Hypothalamus (tissue), 51 donors: ENCODE measurements around the gene TUBGCP3.
A peak's percentile ranks its signal among the peaks of the same experiment; 100 is the strongest.

Experiments
- DNase-seq, 51 donors: peaks; one replicate each; lab custom pipeline; 2025; lab: John Stamatoyannopoulos, UW

Gene TUBGCP3

DNA sequence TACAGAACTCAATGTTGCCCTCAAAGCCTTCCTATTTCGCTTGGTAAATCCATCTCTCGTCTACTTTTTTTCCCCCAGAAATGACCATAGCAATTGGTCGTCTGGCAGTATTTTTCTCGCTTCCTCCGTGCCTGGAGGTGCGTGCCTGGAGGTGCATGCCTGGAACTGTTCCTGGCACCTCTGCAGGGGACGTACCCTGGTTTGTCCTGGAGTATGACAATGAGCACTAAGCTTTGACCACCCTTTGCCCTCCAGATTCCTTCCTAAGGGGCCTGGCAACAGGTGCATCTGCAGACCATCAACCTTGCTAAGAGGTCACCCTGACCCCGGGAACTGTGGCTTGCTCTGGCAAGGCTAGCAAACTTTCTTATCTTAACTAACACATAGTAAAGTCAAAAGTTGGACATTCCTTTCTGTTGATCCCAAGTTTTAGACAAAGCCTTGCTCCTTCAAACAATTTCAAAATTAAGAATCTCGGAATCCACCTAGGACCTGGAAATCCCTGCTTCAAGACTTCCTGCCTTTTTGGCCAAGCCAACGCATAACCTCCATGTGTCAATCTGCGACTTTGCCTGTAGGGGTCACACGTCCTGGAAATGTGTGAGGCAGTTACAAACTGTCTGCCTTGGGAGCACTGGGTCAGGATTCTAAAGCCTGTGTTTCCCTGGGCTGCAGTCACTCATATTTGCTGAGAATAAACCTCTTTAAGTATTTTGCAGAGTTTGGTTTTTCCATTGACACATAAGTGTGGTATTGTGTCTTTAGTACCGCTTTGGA lies 28.8 kb upstream of the TUBGCP3 start:
- peak in 3 of 51 donors; percentile 3 to 11 (median 9) for DNase-seq

DNA sequence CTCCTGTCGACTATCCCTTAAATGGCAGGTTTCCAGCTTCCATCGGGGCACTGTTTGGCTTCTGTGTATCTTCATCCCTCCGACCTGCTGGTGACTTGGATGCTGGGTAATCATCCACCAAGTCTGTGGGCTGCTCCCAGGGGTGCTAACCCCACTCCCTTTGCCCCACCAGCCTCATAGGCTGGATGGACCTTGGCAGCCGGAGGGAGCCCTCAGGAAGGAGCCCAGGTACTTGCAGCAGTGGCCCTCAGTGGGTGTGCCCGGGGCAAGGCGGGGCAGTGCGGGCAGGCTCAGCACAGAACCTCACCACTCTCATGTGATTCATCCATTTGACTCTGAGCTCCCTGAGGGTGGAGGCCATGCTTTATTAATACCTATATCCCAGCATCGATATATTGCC lies 27.4 kb upstream of the TUBGCP3 start:
- no peak for DNase-seq

DNA sequence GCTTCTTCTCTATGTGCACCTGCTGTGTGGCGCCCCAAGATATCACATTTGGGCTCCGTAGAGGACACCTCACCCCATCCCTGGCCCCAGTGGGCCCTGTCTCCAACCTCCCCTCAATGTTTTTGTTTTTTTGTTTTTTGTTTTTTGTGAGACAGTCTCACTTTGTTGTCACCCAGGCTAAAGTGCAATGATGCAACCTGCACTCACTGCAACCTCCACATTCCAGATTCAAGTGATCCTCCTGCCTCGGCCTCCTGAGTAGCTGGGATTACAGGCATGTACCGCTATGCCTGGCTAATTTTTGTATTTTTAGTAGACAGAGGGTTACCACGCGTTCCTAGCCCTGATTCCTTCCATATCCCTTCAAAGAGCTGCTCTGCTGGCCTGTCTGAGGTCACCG lies 26.9 kb upstream of the TUBGCP3 start:
- no peak for DNase-seq

DNA sequence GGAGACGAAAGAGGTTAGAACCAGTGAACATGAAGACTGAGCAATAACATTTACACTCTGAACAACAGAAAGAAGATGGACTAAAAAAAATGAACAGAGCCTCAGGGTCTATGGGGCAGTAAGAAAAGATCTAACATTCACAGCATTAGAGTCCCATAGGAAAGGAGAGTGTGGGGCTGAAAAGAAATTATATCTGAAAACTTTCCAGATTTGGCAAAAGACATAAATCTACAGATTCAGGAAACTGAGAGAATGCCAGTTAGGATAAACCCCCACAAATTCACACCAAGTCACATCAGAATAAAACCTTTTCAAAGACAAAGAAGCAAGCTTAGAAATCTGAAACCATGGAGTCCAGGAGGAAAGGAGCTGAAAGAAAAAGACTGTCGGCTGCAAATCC lies 20.3 kb upstream of the TUBGCP3 start:
- no peak for DNase-seq

DNA sequence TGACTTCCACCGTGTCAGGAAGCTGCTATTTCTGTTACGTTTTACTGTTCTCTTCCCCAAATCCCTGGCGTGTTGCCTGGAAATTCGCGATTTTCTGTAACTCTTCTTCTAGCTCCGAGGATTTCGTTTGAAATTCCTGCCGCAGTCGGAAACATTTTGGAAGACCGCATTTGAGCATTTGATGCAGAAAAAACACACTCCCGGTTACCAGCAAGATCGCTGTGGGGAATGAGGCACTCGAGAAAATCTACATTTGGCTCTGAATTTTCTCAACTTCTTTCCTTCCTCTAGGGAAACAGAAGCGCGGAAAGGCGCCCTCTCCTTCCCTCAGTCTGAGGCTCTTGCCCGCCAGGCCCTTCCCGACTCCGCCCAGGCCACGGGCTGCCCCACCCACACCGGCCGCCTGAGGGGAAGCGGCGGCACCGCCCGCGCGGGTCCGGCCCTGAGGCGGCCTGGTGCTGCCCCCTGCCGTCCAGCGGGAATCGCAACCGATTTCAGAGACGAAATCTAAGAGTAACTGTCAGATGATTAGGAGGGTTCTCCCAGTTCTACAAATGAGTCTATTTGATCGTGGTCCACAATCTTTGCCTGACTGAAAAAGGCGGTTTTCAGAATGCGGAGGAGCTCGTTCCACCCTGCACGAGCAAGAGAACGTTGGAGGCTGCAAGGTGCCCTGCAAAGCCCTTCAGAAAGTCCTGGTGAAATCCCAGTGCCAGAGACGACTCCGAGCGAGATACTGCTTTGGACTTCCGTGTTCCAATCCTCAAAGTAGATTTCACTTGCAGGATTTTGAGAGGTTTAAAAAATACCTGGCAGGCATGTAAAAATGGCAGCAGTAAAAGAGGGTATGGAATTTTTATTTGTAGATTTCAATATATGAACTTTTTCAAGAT lies 18.4 kb upstream of the TUBGCP3 start:
- peak in 50 of 51 donors; percentile 22 to 94 (median 80) for DNase-seq

DNA sequence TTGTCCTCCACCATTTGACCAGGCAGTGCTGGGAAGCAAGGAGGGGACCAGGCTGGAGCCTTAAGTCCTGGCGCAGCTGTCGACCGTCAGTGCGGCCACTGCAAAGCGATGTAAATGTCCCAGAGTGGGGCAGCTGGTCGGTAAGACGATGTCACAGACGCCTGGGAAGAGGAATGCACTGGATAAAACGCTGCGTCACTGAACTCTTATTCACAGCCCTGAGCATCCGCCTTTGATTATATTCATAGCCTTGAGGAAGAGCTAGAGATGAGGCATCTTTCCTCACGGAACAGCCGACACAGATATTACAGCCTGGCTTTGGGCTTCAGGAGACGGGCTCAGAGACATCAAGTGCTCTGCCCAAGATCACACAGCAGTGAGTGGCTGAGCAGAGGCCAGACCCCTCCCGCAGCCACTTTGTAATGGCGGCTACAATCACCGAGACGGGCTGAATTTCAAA lies 17.6 kb upstream of the TUBGCP3 start:
- no peak for DNase-seq

DNA sequence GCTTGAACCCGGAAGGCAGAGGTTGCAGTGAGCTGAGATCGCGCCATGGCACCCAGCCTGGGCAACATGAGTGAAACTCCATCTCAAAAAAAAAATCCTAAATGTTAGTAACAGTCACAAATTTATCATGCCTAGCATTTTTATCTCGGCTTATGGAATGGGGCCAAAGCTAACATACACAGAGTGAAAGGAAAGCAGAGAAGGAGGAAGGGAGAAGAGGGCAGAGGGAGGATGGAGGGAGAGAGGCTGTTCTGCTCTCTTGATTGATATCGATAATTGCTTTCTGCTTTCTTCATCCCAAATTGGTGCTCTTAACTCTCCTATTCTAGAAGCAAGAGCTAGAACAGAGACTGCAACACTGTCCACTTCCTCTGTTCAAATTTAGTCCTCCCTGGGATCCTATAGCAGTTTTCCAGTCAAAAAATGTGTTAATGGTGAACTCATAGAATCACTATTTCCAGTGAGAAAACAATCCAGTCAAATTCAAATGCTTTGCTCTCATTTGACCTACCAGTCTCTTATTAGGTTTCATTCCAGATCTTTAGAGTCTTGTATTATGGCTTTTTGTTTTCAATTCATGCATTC lies 15.8 kb upstream of the TUBGCP3 start:
- DNase-seq: no peak

DNA sequence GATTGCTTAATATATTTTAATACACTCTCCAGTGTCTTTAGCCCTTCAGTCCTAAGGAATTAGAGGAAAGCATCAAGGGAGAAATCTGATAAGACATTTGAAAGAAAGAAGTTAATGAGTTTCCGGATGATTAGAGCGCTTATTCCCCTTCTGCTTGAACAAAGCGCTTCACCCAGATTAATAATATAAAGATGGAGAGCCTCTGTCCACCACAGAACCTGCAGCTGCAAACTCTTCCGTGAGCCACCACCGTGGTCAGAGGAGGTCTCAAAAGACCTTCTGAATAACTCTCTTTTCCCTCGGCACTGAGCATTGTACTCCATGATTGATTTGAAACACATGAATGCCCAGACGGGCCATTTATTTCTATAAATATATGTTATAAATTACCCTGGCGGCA lies 14.2 kb upstream of the TUBGCP3 start:
- DNase-seq: no peak

DNA sequence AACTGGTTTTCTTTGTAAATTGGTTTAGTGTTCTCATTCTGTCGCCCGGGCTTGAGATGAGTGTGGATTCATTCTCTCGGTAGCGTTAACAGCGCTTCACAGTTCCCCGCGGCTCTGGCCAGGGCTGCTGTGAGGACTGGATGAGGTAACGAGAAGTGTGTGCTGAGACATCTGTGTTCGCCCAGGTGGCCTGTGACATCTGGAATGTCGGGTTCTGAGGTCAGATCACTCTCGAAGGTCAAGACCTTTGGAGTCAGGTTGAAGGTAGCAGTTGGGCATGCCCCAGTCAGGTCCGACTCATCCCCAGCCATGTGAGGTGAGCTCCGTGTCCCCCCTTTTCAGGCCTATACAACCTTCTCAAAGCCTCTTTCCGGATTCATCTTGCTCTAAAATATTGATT lies 13.4 kb upstream of the TUBGCP3 start:
- no peak for DNase-seq

DNA sequence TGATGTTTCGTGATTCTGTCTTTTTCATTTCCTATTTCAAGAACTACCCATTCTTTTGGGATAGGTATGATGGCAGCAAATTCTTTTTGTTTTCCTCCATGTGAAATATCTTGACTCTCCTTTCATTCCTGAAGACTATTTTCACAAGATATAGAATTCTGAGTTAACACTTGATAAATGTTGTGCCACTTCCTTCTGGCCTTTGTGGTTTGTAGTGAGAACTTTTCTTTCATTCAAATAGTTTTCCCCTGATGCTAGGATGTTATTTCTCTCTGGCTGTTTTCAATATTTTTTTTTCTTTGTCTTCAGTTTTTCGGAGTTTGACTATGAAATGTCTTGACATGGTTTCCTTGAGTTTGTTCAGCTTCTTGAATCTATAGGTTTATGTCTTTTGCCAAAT lies 8.3 kb upstream of the TUBGCP3 start:
- DNase-seq: no peak

DNA sequence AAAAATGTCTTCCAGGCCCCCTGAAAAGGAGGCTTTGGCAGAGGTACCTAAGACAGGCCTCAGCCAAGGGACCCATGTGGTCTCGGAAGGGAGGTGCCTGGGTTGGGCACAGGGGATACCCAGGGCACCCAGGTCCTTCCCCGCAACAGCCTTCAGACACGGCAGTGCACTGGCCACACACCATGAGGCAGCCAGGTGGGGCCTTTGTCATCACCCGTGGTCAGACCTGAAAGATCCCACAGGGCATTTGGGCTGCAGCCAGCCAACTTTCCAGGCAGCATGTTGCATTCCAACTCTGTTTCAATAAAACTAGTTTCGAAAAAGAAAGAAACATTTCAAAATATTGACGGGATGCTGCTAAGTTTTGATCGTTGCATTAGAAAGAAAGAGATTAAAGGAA lies 4.7 kb upstream of the TUBGCP3 start:
- no peak for DNase-seq

DNA sequence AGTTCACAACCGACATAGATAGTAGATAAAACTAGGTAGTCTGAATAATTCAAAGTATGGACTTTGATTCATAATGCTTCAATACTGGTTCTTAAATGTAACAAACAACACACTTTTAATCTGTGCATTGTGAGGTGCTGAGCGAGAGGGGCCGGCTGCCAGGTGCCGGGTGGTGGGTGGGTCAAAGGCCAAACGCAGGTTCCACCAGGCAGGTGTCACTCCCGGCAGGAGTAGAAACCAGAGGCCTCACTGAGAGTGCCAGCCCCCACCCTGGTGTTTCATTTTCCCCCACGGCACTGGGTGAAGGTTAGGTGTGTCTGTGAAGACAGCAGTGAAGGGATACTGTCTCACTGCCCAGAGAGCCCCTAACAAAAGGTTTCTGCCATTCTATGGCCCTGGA lies 4.2 kb upstream of the TUBGCP3 start:
- no peak for DNase-seq

DNA sequence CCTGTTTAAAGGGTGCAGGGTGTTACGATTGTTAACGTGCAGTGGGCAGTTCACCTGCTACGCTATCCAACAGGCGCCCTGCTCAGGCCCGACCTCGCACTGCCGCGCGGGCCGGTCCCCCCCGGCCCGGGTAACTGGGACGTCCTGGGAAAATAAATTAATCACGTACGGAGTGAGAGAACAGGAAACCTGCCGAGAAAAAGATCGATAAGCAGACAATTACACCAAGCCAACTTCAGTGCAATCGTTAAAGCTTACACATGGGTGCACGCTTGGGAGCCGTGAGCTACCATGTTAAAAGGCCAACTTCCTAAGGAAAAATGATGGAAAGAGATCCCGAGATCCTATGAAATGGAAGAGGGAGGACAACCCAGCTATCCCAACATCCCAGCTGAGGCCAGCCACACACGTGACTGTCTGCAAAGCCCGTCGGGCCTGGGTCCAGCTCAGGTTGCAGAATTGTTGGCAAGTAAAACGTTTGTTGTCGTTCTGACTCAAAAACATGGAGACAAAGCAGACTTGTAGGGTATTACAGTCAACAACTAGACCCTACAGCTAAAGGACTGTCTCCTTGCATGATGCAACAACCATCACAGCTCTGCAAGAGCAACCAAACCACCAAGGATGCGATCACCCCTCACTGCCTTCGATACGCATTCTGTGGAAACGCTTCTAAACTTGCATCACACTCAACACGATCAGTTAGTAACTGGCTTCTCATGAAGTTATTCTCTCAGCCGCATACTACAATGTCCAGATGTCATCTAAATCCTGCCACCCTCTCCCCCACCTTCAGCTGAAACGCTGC lies 741 bp upstream of the TUBGCP3 start:
- no peak for DNase-seq

DNA sequence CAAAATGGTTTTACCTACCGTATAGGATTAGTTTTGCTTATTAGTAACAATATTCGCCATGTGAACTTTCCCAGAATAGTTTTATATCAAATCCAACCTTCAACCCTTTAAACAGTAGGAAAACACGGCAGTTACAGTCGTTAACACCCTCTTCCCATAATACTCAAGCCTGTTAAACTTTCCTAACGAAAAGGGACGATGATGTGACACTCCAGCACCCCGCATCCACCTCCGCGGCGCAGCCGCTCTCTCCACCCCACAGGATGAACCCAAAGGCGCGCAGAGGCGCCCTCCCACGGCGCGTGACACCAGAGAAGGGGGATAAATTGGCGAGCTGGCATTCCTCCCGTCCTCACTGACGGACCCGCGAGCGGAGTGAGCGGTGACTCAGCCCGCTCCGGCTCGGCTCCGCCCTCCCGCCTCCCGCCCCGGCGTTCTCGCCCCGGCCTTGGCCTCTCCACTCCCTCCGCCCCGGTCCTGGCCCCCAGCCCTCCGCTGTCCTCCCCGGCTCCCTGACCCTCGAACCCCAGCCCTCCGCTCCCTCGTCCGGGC lies 665 bp downstream of the TUBGCP3 start:
- peak in 49 of 51 donors; percentile 15 to 82 (median 54) for DNase-seq

DNA sequence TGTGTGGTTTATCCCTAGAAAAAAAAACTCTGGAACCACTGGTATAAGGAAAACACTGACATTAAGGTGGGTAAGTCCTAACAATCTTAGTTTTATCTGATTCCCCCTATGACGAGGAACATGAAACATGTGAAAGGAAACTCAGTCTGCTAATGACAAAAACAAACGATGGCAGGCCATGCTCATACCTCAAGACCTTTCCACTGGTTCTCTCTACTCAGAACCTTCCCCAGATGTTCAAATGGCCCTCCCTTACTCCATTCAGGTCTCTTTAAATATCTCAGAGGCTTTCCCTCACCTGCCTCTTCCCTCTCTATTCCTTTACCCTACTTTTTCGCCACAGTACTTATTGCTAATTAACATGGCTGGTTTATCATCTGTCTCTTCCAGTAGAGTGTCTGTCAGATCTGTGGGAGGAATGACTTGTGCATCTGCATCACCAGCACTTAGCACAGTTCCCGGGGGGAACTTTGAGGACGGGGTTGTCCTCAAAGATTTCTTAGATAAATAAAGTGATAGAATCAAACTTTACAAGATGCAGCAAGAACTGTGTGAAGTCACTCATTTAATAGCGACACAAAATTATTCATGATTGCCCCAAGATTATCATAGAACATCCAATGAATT lies 1.5 kb downstream of the TUBGCP3 start:
- no peak for DNase-seq

DNA sequence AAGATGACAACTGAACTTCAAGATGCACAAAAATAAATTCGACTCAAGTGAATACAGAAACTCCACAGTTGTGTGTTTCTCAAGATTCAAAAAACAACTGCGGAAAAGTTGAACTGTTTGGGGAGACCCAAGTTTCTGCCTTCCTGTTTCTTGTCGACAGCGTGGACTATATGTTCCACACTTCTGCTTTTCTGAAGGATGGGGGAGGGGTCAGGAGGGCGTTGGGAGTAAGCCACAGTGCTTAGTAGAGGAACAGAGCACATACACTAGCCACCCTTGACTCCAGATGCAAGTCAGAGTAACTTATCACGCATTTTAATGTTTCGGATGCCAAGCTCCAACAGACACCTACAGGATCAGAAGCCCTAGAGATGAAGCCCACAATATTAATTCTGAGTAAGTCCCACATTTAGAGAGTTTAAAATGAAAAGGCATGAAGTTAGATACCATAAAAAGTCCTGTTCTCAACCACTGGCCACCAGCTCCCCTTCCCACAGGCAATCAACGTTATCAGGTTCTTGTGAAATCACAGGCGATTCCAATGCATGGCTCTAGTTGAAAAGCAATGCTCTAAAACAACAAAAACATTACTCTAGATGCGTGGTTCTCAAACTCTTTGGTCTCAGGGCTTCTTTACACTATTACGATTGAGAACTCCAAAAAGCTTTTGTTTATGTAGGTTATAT lies 4.2 kb downstream of the TUBGCP3 start:
- DNase-seq: peak in 13 of 51 donors; percentile 5 to 30 (median 11)

DNA sequence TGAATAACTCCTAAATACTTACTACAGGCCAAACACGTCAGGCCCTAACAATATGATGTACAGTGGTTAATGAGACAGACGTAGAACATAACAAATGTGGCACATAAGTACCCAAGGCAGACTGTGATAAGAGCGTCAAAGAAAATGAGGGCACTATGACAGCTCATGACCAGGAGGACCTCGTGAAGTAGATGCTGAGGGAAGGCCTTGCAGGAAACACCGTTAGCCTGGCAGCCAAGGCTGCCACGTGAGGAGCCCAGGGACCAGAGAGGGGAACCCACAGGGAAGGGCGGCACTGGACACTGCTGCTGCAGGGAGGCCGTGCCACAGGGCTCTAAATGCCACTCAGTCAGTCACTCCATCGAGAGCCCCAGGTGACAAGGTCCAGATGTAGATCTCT lies 5.7 kb downstream of the TUBGCP3 start:
- no peak for DNase-seq

DNA sequence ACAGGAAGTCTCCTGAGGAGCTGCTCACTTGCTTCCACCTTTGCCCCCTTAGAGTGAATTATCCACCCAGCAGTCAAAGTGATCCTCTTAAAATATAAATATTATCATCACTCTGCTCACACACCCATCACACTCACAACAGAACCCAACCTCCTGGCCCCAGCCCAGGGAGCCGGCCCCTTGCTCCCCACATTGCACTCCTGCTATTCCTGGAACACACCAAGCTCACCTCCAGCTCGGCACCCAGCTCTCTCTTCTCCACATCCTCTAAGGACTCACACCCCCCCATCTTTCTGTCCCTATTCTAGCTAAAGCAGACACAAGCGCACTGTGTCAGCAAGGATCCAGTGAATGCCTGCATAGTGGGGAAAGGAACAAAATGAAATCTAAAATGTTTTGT lies 7.0 kb downstream of the TUBGCP3 start:
- DNase-seq: no peak

DNA sequence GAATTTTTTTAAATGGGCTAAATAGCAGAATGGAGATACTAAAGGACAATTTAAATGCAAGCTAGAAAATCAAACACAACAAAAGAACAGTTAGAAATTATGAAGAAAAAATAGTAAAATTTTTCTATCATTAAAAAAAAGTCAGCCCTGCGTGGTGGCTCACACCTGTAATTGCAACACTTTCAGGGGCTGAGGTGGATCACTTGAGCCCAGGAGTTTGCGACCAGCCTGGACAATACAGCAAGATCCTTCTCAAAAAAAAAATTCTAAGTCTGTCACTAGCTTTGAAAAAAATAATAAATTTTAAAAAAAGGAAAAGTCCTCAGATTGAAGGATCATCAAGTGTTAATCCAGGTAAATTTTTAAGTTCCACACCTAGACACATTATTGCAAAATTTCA lies 7.7 kb downstream of the TUBGCP3 start:
- DNase-seq: no peak
